NCI-H187 (cell line): Measurements from ENCODE around the gene IL1RL2.

Experiments used
- DNase-seq, 2 experiments: peaks; one replicate each; lab custom pipeline; 2025; lab: John Stamatoyannopoulos, UW

The IL1RL2 gene

GRCh38 chr2:102186791-102187495 is at the start of gene IL1RL2:
TSS of gene IL1RL2 (plus strand) at chr2:102187023. CDS start at chr2:102187868, 845 bp downstream.
- DNase-seq, result no peak

- no peak for DNase-seq
Observed at GRCh38 chr2:102137138-102137537, 49.7 kb upstream of the IL1RL2 start.

- DNase-seq, result no peak
Observed at GRCh38 chr2:102138331-102138730, 48.5 kb upstream of the IL1RL2 start.

GRCh38 chr2:102139851-102140250 is 47.0 kb upstream of the IL1RL2 start:
- DNase-seq, result no peak

- DNase-seq, result no peak
Observed at GRCh38 chr2:102140377-102140776, 46.4 kb upstream of the IL1RL2 start.

GRCh38 chr2:102141011-102141943 is 45.5 kb upstream of the IL1RL2 start:
- DNase-seq, result no peak

- DNase-seq, result no peak
Observed at GRCh38 chr2:102141970-102142828, 44.6 kb upstream of the IL1RL2 start, which contains the start of gene IL1R1. TSS of gene IL1R1 (plus strand) at chr2:102142746. CDS start at chr2:102157725, 14,979 bp downstream.

GRCh38 chr2:102142829-102143449 is 43.9 kb upstream of the IL1RL2 start:
- DNase-seq, result no peak

- DNase-seq, result no peak
Observed at GRCh38 chr2:102143450-102143985, 43.3 kb upstream of the IL1RL2 start.

- DNase-seq, result no peak
Observed at GRCh38 chr2:102144128-102144527, 42.7 kb upstream of the IL1RL2 start.

GRCh38 chr2:102145107-102145506 is 41.7 kb upstream of the IL1RL2 start:
- no peak for DNase-seq

GRCh38 chr2:102145934-102146333 is 40.9 kb upstream of the IL1RL2 start:
- DNase-seq, result no peak

GRCh38 chr2:102147935-102148334 is 38.9 kb upstream of the IL1RL2 start:
- DNase-seq, result no peak

- no peak for DNase-seq
Observed at GRCh38 chr2:102149243-102149642, 37.6 kb upstream of the IL1RL2 start.

- no peak for DNase-seq
Observed at GRCh38 chr2:102149644-102150455, 37.0 kb upstream of the IL1RL2 start.

GRCh38 chr2:102154364-102154763 is 32.5 kb upstream of the IL1RL2 start:
- no peak for DNase-seq

- DNase-seq, result no peak
Observed at GRCh38 chr2:102154946-102155702, 31.7 kb upstream of the IL1RL2 start.

GRCh38 chr2:102155703-102156515 is 30.9 kb upstream of the IL1RL2 start:
- no peak for DNase-seq
